Effector memory CD8-positive, alpha-beta T cell (primary cell): ENCODE results near the gene EIF4G2.

Experiments
- ATAC-seq: fragments of 150-1000 bp; cut with Tn5 transposase; replicated peaks from 2 replicates; pipeline ENCODE4 v1.10.0; 2021; ENCODE audit warnings: mild to moderate bottlenecking, moderate library complexity
- DNase-seq, 3 experiments: peaks; one replicate each; pipeline ENCODE4 v3.0.0; 2021
- H3K27ac Mint-ChIP-seq, 2 donors: one replicate each; pipeline ENCODE4 v1.8.0; 2022; ENCODE audit warnings: mild to moderate bottlenecking in 2 of 2, mixed read lengths in 2 of 2, moderate library complexity in 2 of 2
- H3K27me3 Mint-ChIP-seq, 2 donors: one replicate each; pipeline ENCODE4 v1.8.0; 2022; ENCODE audit warnings: mixed read lengths in 2 of 2
- H3K36me3 Mint-ChIP-seq: one replicate; pipeline ENCODE4 v1.8.0; 2022; ENCODE audit warnings: mild to moderate bottlenecking, moderate library complexity, mixed read lengths; ENCODE audit not compliant: insufficient read depth
- H3K4me1 Mint-ChIP-seq, 2 donors: one replicate each; pipeline ENCODE4 v1.8.0; 2022; ENCODE audit warnings: low read depth in 2 of 2, mixed read lengths in 2 of 2
- H3K4me3 Mint-ChIP-seq, 2 donors: one replicate each; pipeline ENCODE4 v1.8.0; 2022; ENCODE audit warnings: mild to moderate bottlenecking in 2 of 2, mixed read lengths in 2 of 2, moderate library complexity in 2 of 2
- H3K9me3 Mint-ChIP-seq, 2 donors: one replicate each; pipeline ENCODE4 v1.8.0; 2022; ENCODE audit warnings: mixed read lengths in 2 of 2

Gene EIF4G2

GRCh38 chr11:10778217-10778970 is 30.3 kb downstream of the EIF4G2 start:
- H3K4me1 Mint-ChIP-seq = peaks cover 0 to 5% of the 10 kb centered on the region in 2 donors
- H3K27ac Mint-ChIP-seq = peak overlapping the region; percentile 62 to 84
- H3K4me3 Mint-ChIP-seq = no peak overlapping the region
- H3K36me3 Mint-ChIP-seq = peaks cover 30% of the 10 kb centered on the region
- DNase-seq = no peak
- ATAC-seq = no peak
- H3K27me3 Mint-ChIP-seq = no peaks in the 10 kb centered on the region
- no peaks in the 10 kb centered on the region for H3K9me3 Mint-ChIP-seq

- H3K27me3 Mint-ChIP-seq = no peaks in the 10 kb centered on the region
- ATAC-seq (no peak), DNase-seq (no peak)
These were observed 30.9 kb downstream of the EIF4G2 start for GRCh38 chr11:10777806-10778205.

GRCh38 chr11:10777393-10777793 is 31.3 kb downstream of the EIF4G2 start:
- H3K9me3 Mint-ChIP-seq = no peaks in the 10 kb centered on the region
- H3K4me3 Mint-ChIP-seq = no peak overlapping the region
- peak overlapping the region in 1 of 2 donors; percentile 84 for H3K27ac Mint-ChIP-seq
- no peaks in the 10 kb centered on the region for H3K27me3 Mint-ChIP-seq
- DNase-seq (no peak), ATAC-seq (no peak)
- H3K36me3 Mint-ChIP-seq = peaks cover 30% of the 10 kb centered on the region
- H3K4me1 Mint-ChIP-seq = peaks cover 0 to 5% of the 10 kb centered on the region in 2 donors

More at GRCh38 chr11:10777806-10778205, 30.9 kb downstream of the EIF4G2 start:
- peaks cover 30% of the 10 kb centered on the region for H3K36me3 Mint-ChIP-seq
- H3K27ac Mint-ChIP-seq = peak overlapping the region in 1 of 2 donors; percentile 84
- peaks cover 0 to 5% of the 10 kb centered on the region in 2 donors for H3K4me1 Mint-ChIP-seq
- no peaks in the 10 kb centered on the region for H3K9me3 Mint-ChIP-seq
- no peak overlapping the region for H3K4me3 Mint-ChIP-seq

- H3K4me3 Mint-ChIP-seq = no peak overlapping the region
- H3K4me1 Mint-ChIP-seq = peaks cover 0 to 5% of the 10 kb centered on the region in 2 donors
- H3K36me3 Mint-ChIP-seq = peaks cover 30% of the 10 kb centered on the region
- no peaks in the 10 kb centered on the region for H3K9me3 Mint-ChIP-seq
- no peaks in the 10 kb centered on the region for H3K27me3 Mint-ChIP-seq
- DNase-seq (no peak), ATAC-seq (no peak)
- peak overlapping the region in 1 of 2 donors; percentile 58 for H3K27ac Mint-ChIP-seq
These were observed 33.9 kb downstream of the EIF4G2 start for GRCh38 chr11:10774811-10775210.

- H3K4me1 Mint-ChIP-seq = no peaks in the 10 kb centered on the region
- DNase-seq = no peak
- no peak overlapping the region for H3K4me3 Mint-ChIP-seq
- peaks cover 4% of the 10 kb centered on the region for H3K36me3 Mint-ChIP-seq
- H3K9me3 Mint-ChIP-seq = no peaks in the 10 kb centered on the region
- no peak for ATAC-seq
- no peaks in the 10 kb centered on the region for H3K27me3 Mint-ChIP-seq
- H3K27ac Mint-ChIP-seq = no peak overlapping the region
These were observed 37.3 kb downstream of the EIF4G2 start for GRCh38 chr11:10771457-10771856.

- no peaks in the 10 kb centered on the region for H3K4me1 Mint-ChIP-seq
- no peaks in the 10 kb centered on the region for H3K9me3 Mint-ChIP-seq
- H3K27ac Mint-ChIP-seq = no peak overlapping the region
- no peak for DNase-seq
- H3K4me3 Mint-ChIP-seq = no peak overlapping the region
- H3K27me3 Mint-ChIP-seq = no peaks in the 10 kb centered on the region
- no peaks in the 10 kb centered on the region for H3K36me3 Mint-ChIP-seq
- no peak for ATAC-seq
These were observed 38.0 kb downstream of the EIF4G2 start for GRCh38 chr11:10770626-10771254.

GRCh38 chr11:10764412-10764811 is 44.3 kb downstream of the EIF4G2 start:
- Mint-ChIP-seq H3K27ac (no peak overlapping the region), H3K9me3 (no peaks in the 10 kb centered on the region), H3K36me3 (peaks cover 8% of the 10 kb centered on the region), H3K27me3 (no peaks in the 10 kb centered on the region), H3K4me3 (no peak overlapping the region), H3K4me1 (no peaks in the 10 kb centered on the region)
- DNase-seq (no peak), ATAC-seq (no peak)

GRCh38 chr11:10763766-10764165 is 45.0 kb downstream of the EIF4G2 start:
- peaks cover 8% of the 10 kb centered on the region for H3K36me3 Mint-ChIP-seq
- ATAC-seq = no peak
- H3K4me1 Mint-ChIP-seq = no peaks in the 10 kb centered on the region
- no peaks in the 10 kb centered on the region for H3K27me3 Mint-ChIP-seq
- no peak for DNase-seq
- no peaks in the 10 kb centered on the region for H3K9me3 Mint-ChIP-seq
- no peak overlapping the region for H3K4me3 Mint-ChIP-seq
- H3K27ac Mint-ChIP-seq = no peak overlapping the region

GRCh38 chr11:10762913-10763421 is 45.8 kb downstream of the EIF4G2 start:
- Mint-ChIP-seq H3K36me3 (peaks cover 8% of the 10 kb centered on the region), H3K4me3 (no peak overlapping the region), H3K4me1 (no peaks in the 10 kb centered on the region), H3K27ac (no peak overlapping the region), H3K9me3 (no peaks in the 10 kb centered on the region), H3K27me3 (no peaks in the 10 kb centered on the region)
- no peak for ATAC-seq
- DNase-seq = no peak

GRCh38 chr11:10762185-10762584 is 46.5 kb downstream of the EIF4G2 start:
- Mint-ChIP-seq H3K27me3 (no peaks in the 10 kb centered on the region), H3K9me3 (no peaks in the 10 kb centered on the region), H3K4me1 (no peaks in the 10 kb centered on the region), H3K4me3 (no peak overlapping the region), H3K36me3 (peaks cover 8% of the 10 kb centered on the region), H3K27ac (peak overlapping the region in 1 of 2 donors; percentile 47)
- ATAC-seq = no peak
- DNase-seq = no peak

- H3K9me3 Mint-ChIP-seq = no peaks in the 10 kb centered on the region
- H3K27ac Mint-ChIP-seq = no peak overlapping the region
- DNase-seq (no peak), ATAC-seq (no peak)
- H3K27me3 Mint-ChIP-seq = no peaks in the 10 kb centered on the region
- H3K36me3 Mint-ChIP-seq = peaks cover 8% of the 10 kb centered on the region
- no peak overlapping the region for H3K4me3 Mint-ChIP-seq
- no peaks in the 10 kb centered on the region for H3K4me1 Mint-ChIP-seq
These were observed 47.5 kb downstream of the EIF4G2 start for GRCh38 chr11:10761085-10761698.

GRCh38 chr11:10758957-10759356 is 49.8 kb downstream of the EIF4G2 start:
- Mint-ChIP-seq H3K27ac (no peak overlapping the region), H3K36me3 (peaks cover 25% of the 10 kb centered on the region), H3K27me3 (no peaks in the 10 kb centered on the region), H3K4me1 (no peaks in the 10 kb centered on the region), H3K9me3 (no peaks in the 10 kb centered on the region), H3K4me3 (no peak overlapping the region)
- ATAC-seq = no peak
- no peak for DNase-seq

- H3K4me3 Mint-ChIP-seq = peak overlapping the region; percentile 90 to 95
- ATAC-seq (no peak), DNase-seq (no peak)
- H3K9me3 Mint-ChIP-seq = no peaks in the 10 kb centered on the region
- H3K4me1 Mint-ChIP-seq = peaks cover 8 to 11% of the 10 kb centered on the region in 2 donors
- no peaks in the 10 kb centered on the region for H3K27me3 Mint-ChIP-seq
- H3K36me3 Mint-ChIP-seq = peaks cover 32% of the 10 kb centered on the region
- H3K27ac Mint-ChIP-seq = peak overlapping the region in 1 of 2 donors; percentile 41
These were observed 56.2 kb downstream of the EIF4G2 start for GRCh38 chr11:10752486-10752885.
